Activated B cell treated with CpG ODN at 0.5 μM for 24 hours (primary cell): Measurements from ENCODE around the gene AVL9. TPM values are rescaled to one million over a fixed set of nuclear protein-coding genes. Genes with fewer than 3 reads are reported as not detected.
"Not testable (repeated sequence)": the region's sequence is repeated elsewhere in the genome, so short reads cannot be mapped to it uniquely, and the experiment has no call there.

ENCODE experiments used
- ATAC-seq: fragments of 200-7000 bp; cut with Tn5 transposase; one replicate; pipeline ENCODE4 v1.10.0; 2021; ENCODE audit warnings: low read depth, mild to moderate bottlenecking, moderate library complexity
- CTCF ChIA-PET: fragments of 350-600 bp; sonication (Branson Sonifier 250); formaldehyde crosslinking; loops from one replicate; lab custom pipeline; 2021; ENCODE audit warnings: antibody characterized with exemption; lab: Charles Lee
- POLR2A ChIA-PET: fragments of 350-600 bp; sonication (Branson Sonifier 250); formaldehyde crosslinking; loops from one replicate; lab custom pipeline; 2021; ENCODE audit warnings: antibody characterized with exemption; lab: Charles Lee
- DNase-seq: peaks from one replicate; pipeline ENCODE4 v3.0.0; 2022
- H3K27ac Mint-ChIP-seq: one replicate; pipeline ENCODE4 v1.8.0; 2020; ENCODE audit warnings: mixed read lengths
- H3K27me3 Mint-ChIP-seq: one replicate; pipeline ENCODE4 v1.8.0; 2021; ENCODE audit warnings: mixed read lengths
- H3K36me3 Mint-ChIP-seq: one replicate; pipeline ENCODE4 v1.8.0; 2021; ENCODE audit warnings: low read depth, mixed read lengths
- H3K4me1 Mint-ChIP-seq: one replicate; pipeline ENCODE4 v1.8.0; 2021; ENCODE audit warnings: mixed read lengths
- H3K4me3 Mint-ChIP-seq: one replicate; pipeline ENCODE4 v1.8.0; 2020; ENCODE audit warnings: mild to moderate bottlenecking, mixed read lengths
- H3K9me3 Mint-ChIP-seq: one replicate; pipeline ENCODE4 v1.8.0; 2020; ENCODE audit warnings: mixed read lengths
- CTCF ChIP-seq: fragments of 200-600 bp; IDR thresholded peaks from one replicate; pipeline ENCODE4 v1.8.0; 2022; ENCODE audit warnings: antibody characterized with exemption, mild to moderate bottlenecking
- intact Hi-C: fragments of 100-400 bp; cut with micrococcal nuclease; formaldehyde crosslinking; loops from one replicate; pipeline ENCODE4 v1.15.1; 2024
- total RNA-seq: library from RNA; stranded (reverse); gene quantifications from 2 replicates; pipeline ENCODE4 v1.2.3, GENCODE V29; 2022

The AVL9 gene
- total RNA-seq, 1 donor from 2014 or later: 52.5 TPM

GRCh38 chr7:32587411-32587948 lies 92.2 kb downstream of the AVL9 start:
- H3K9me3 Mint-ChIP-seq: no peaks in the 10 kb centered on the region
- DNase-seq (no peak), ATAC-seq (no peak)
- intact Hi-C loops: no loop called here
- no peaks in the 10 kb centered on the region for H3K4me1 Mint-ChIP-seq
- no peak for TF ChIP-seq CTCF
- no peak overlapping the region for H3K27ac Mint-ChIP-seq
- ChIA-PET POLR2A (no interaction called here), CTCF (no interaction called here)
- no peaks in the 10 kb centered on the region for H3K27me3 Mint-ChIP-seq
- peaks cover 51% of the 10 kb centered on the region for H3K36me3 Mint-ChIP-seq
- H3K4me3 Mint-ChIP-seq: no peak overlapping the region

- Mint-ChIP-seq H3K4me3 (no peak overlapping the region), H3K4me1 (no peaks in the 10 kb centered on the region), H3K9me3 (no peaks in the 10 kb centered on the region), H3K27ac (peak overlapping the region; percentile 35), H3K36me3 (peaks cover 41% of the 10 kb centered on the region), H3K27me3 (no peaks in the 10 kb centered on the region)
- no peak for TF ChIP-seq CTCF
- no peak for DNase-seq
- ChIA-PET CTCF (no interaction called here), POLR2A (no interaction called here)
- no peak for ATAC-seq
- intact Hi-C loops: no loop called here
Observed at GRCh38 chr7:32588657-32589056, 93.4 kb downstream of the AVL9 start.

- H3K27me3 Mint-ChIP-seq: no peaks in the 10 kb centered on the region
- intact Hi-C loops: no loop called here
- H3K4me3 Mint-ChIP-seq: no peak overlapping the region
- no peak for ATAC-seq
- H3K9me3 Mint-ChIP-seq: no peaks in the 10 kb centered on the region
- H3K27ac Mint-ChIP-seq: no peak overlapping the region
- H3K4me1 Mint-ChIP-seq: no peaks in the 10 kb centered on the region
- POLR2A ChIA-PET: no interaction called here
- DNase-seq: no peak
- peaks cover 18% of the 10 kb centered on the region for H3K36me3 Mint-ChIP-seq
- no peak for TF ChIP-seq CTCF
- CTCF ChIA-PET: no interaction called here
Observed at GRCh38 chr7:32591938-32592337, 96.6 kb downstream of the AVL9 start.

GRCh38 chr7:32592701-32593100 lies 97.4 kb downstream of the AVL9 start:
- no peak overlapping the region for H3K27ac Mint-ChIP-seq
- intact Hi-C loops: no loop called here
- POLR2A ChIA-PET: no interaction called here
- DNase-seq (no peak), ATAC-seq (no peak)
- no peaks in the 10 kb centered on the region for H3K4me1 Mint-ChIP-seq
- H3K27me3 Mint-ChIP-seq: no peaks in the 10 kb centered on the region
- no peaks in the 10 kb centered on the region for H3K9me3 Mint-ChIP-seq
- no peak overlapping the region for H3K4me3 Mint-ChIP-seq
- TF ChIP-seq CTCF: no peak
- CTCF ChIA-PET: no interaction called here
- H3K36me3 Mint-ChIP-seq: peaks cover 14% of the 10 kb centered on the region

- H3K27ac Mint-ChIP-seq: no peak overlapping the region
- CTCF ChIA-PET: no interaction called here
- no peak for DNase-seq
- H3K9me3 Mint-ChIP-seq: peaks cover 4% of the 10 kb centered on the region
- no peaks in the 10 kb centered on the region for H3K27me3 Mint-ChIP-seq
- POLR2A ChIA-PET: no interaction called here
- H3K4me3 Mint-ChIP-seq: no peak overlapping the region
- no peak for TF ChIP-seq CTCF
- intact Hi-C loops: no loop called here
- no peak for ATAC-seq
- peaks cover 12% of the 10 kb centered on the region for H3K36me3 Mint-ChIP-seq
- no peaks in the 10 kb centered on the region for H3K4me1 Mint-ChIP-seq
Observed at GRCh38 chr7:32594965-32595490, 99.7 kb downstream of the AVL9 start.

- H3K4me3 Mint-ChIP-seq, DNase-seq, POLR2A ChIA-PET, CTCF ChIA-PET, H3K27me3 Mint-ChIP-seq, ATAC-seq, intact Hi-C loops, H3K27ac Mint-ChIP-seq, H3K4me1 Mint-ChIP-seq: not testable (repeated sequence)
- H3K9me3 Mint-ChIP-seq: peaks cover 20% of the 10 kb centered on the region
- peaks cover 12% of the 10 kb centered on the region for H3K36me3 Mint-ChIP-seq
Observed at GRCh38 chr7:32601196-32601595, 105.9 kb downstream of the AVL9 start.
